Thoracic aorta (tissue), 2 donors: Measurements from ENCODE around the gene PHF23. TPM values are rescaled to one million over a fixed set of nuclear protein-coding genes. Genes with fewer than 3 reads are reported as not detected.
A peak's percentile ranks its signal among the peaks of the same experiment; 100 is the strongest.
"Not testable (repeated sequence)": the region's sequence is repeated elsewhere in the genome, so short reads cannot be mapped to it uniquely, and the experiment has no call there.

Experiments used
- ATAC-seq: fragments of 150-250 bp; one replicate; pipeline ENCODE4 v1.8.0; 2017; ENCODE audit warnings: low read depth; ENCODE audit not compliant: insufficient number of reproducible peaks, low FRiP score
- DNase-seq: peaks from one replicate; pipeline ENCODE4 v3.0.0-alpha.2; 2020; ENCODE audit warnings: low spot score
- H3K27ac ChIP-seq, 2 donors: fragments of 200-600 bp; sonication (generic); 1 replicate in 1 of 2; 2 replicates in 1 of 2; pipeline ENCODE4 v1.5.1; 2016; ENCODE audit warnings: mild to moderate bottlenecking in 2 of 2, moderate library complexity in 2 of 2
- H3K27me3 ChIP-seq: fragments of 200-600 bp; sonication (generic); replicated peaks from 2 replicates; pipeline ENCODE4 v1.6.0; 2016; ENCODE audit warnings: mild to moderate bottlenecking; ENCODE audit not compliant: insufficient read depth
- H3K36me3 ChIP-seq: fragments of 200-600 bp; sonication (generic); one replicate; pipeline ENCODE4 v1.5.1; 2016
- H3K4me1 ChIP-seq, 2 donors: fragments of 200-600 bp; sonication (generic); 1 replicate in 1 of 2; 2 replicates in 1 of 2; pipeline versions ENCODE4 v1.5.1 to v1.6.0; 2016; ENCODE audit warnings: low read depth in 2 of 2, mild to moderate bottlenecking in 1 of 2; ENCODE audit not compliant: control insufficient read depth in 1 of 2
- H3K4me3 ChIP-seq: fragments of 200-600 bp; sonication (generic); 2 replicates; pipeline ENCODE4 v1.5.1; 2016; ENCODE audit warnings: mild to moderate bottlenecking
- H3K9me3 ChIP-seq: fragments of 200-600 bp; sonication (generic); 2 replicates; pipeline ENCODE4 v1.5.1; 2016
- CTCF ChIP-seq: fragments of 200-600 bp; sonication (generic); IDR thresholded peaks from one replicate; pipeline ENCODE4 v1.5.1; 2019; ENCODE audit warnings: antibody characterized with exemption
- total RNA-seq, 2 donors: library from RNA; depleted of rRNA; stranded (reverse); fragments of >200 nt; gene quantifications; one replicate each; pipeline versions ENCODE4 v1.1.0 to v1.2.3, GENCODE V29; 2016

The PHF23 gene
- total RNA-seq, 2 donors from 2014 or later, result 25.1 to 44.7 TPM

GRCh38 chr17:7249214-7249613 lies 10.0 kb upstream of the PHF23 start:
- ATAC-seq (no peak), DNase-seq (no peak)
- Histone ChIP-seq H3K36me3 (peaks cover 17% of the 10 kb centered on the region), H3K27ac (no peak overlapping the region), H3K27me3 (no peaks in the 10 kb centered on the region), H3K9me3 (no peaks in the 10 kb centered on the region), H3K4me1 (peaks cover 18 to 36% of the 10 kb centered on the region in 2 donors), H3K4me3 (no peak overlapping the region)
- TF ChIP-seq CTCF, result no peak

- no peaks in the 10 kb centered on the region for H3K27me3 ChIP-seq
- DNase-seq (no peak), ATAC-seq (no peak)
- peaks cover 18 to 36% of the 10 kb centered on the region in 2 donors for H3K4me1 ChIP-seq
- no peak overlapping the region for H3K27ac ChIP-seq
- peaks cover 22% of the 10 kb centered on the region for H3K36me3 ChIP-seq
- H3K9me3 ChIP-seq, result no peaks in the 10 kb centered on the region
- no peak for TF ChIP-seq CTCF
- no peak overlapping the region for H3K4me3 ChIP-seq
Measured at GRCh38 chr17:7248796-7249195, 9.5 kb upstream of the PHF23 start.

- no peaks in the 10 kb centered on the region for H3K27me3 ChIP-seq
- TF ChIP-seq CTCF, result no peak
- ATAC-seq (no peak), DNase-seq (no peak)
- H3K4me3 ChIP-seq, result no peak overlapping the region
- H3K36me3 ChIP-seq, result peaks cover 23% of the 10 kb centered on the region
- H3K27ac ChIP-seq, result no peak overlapping the region
- peaks cover 16 to 33% of the 10 kb centered on the region in 2 donors for H3K4me1 ChIP-seq
- no peaks in the 10 kb centered on the region for H3K9me3 ChIP-seq
Measured at GRCh38 chr17:7246779-7247178, 7.5 kb upstream of the PHF23 start.

GRCh38 chr17:7243838-7244237 lies 4.6 kb upstream of the PHF23 start:
- ATAC-seq, DNase-seq, H3K27me3 ChIP-seq, H3K9me3 ChIP-seq: not testable (repeated sequence)
- Histone ChIP-seq H3K27ac (peak overlapping the region; percentile 95 to 97), H3K36me3 (peaks cover 28% of the 10 kb centered on the region), H3K4me3 (peak overlapping the region; percentile 92), H3K4me1 (peaks cover 18 to 30% of the 10 kb centered on the region in 2 donors)

GRCh38 chr17:7243453-7243729 lies 4.1 kb upstream of the PHF23 start:
- no peak for TF ChIP-seq CTCF
- H3K9me3 ChIP-seq, result no peaks in the 10 kb centered on the region
- H3K4me1 ChIP-seq, result peaks cover 18 to 26% of the 10 kb centered on the region in 2 donors
- peaks cover 28% of the 10 kb centered on the region for H3K36me3 ChIP-seq
- DNase-seq (no peak), ATAC-seq (no peak)
- no peaks in the 10 kb centered on the region for H3K27me3 ChIP-seq
- H3K4me3 ChIP-seq, result peak overlapping the region; percentile 92
- H3K27ac ChIP-seq, result peak overlapping the region; percentile 95 to 97

- Histone ChIP-seq H3K27ac (peak overlapping the region; percentile 95 to 97), H3K36me3 (peaks cover 28% of the 10 kb centered on the region), H3K4me1 (peaks cover 18 to 26% of the 10 kb centered on the region in 2 donors), H3K4me3 (peak overlapping the region; percentile 92), H3K9me3 (no peaks in the 10 kb centered on the region), H3K27me3 (no peaks in the 10 kb centered on the region)
- DNase-seq (peak; percentile 88), ATAC-seq (peak; percentile 34)
- no peak for TF ChIP-seq CTCF
Measured at GRCh38 chr17:7242717-7243452, 3.6 kb upstream of the PHF23 start.
